Stimulated activated CD8-positive, alpha-beta memory T cell treated with anti-CD3 and anti-CD28 coated beads, Interleukin-4, amount 100 ng/mL, for 24 hours (primary cell): ENCODE data around the gene TDRD9.
"Not testable (repeated sequence)": the region's sequence is repeated elsewhere in the genome, so short reads cannot be mapped to it uniquely, and the experiment has no call there.

Experiments
- DNase-seq: peaks from one replicate; pipeline ENCODE4 v3.0.0-alpha.2; 2020; ENCODE audit warnings: low read depth

Gene TDRD9

DNA sequence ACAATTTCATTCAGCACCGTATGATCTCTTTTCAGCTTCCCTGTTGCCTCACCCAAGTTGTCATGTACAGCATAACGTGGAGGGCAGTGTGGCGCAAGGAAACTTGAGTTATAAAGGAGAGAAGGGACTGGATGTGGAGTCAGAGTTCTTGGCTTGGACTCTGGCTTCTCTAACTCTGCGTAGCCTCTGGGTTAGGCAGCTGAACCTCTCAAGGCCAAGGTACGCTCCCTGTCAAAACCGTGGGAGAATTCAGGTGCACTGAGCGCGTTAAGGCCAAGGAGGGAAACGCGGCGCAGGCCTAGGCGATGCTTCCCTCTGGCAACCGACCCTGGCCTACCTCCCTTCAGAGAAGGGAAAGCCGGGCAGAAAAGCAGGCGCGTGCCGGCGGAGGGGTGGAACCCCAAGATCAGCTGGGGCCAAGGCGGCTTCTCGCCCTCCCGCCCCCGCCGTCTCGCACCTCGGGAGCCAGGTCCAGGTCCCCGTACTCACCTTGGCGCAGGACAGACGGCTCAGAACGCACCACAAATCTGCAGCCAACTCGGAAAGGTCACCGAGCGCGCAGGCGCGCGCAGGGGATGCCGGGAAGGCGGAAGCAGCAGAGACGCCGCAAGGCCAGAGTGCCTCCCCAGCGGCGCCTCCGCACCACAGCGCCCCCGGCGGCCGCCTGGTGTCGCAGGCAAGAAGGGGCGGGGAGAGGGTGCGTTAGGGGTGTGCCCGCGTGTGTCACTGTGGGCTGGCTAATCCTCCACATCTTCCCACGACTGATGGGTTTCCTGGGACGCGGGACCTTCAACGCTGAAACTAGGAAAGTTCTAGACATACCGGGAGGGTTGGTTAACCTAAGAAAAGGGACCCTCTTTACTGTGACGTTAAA lies 7.0 kb upstream of the TDRD9 start:
- DNase-seq, result peak; percentile 94

DNA sequence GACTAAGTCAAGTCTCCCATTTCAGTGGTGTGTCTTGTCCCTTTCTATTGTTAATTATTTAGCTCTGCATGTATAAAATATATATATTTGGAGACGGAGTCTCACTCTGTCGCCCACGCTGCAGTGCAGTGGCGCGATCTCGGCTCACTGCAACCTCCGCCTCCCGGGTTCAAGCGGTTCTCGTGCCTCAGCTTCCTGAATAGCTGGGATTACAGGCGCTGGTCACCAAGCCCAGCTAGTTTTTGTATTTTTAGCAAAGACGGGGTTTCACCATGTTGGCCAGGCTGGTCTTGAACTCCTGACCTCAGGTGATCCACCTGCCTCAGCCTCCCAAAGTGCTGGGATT lies 6.4 kb upstream of the TDRD9 start:
- not testable (repeated sequence) for DNase-seq

DNA sequence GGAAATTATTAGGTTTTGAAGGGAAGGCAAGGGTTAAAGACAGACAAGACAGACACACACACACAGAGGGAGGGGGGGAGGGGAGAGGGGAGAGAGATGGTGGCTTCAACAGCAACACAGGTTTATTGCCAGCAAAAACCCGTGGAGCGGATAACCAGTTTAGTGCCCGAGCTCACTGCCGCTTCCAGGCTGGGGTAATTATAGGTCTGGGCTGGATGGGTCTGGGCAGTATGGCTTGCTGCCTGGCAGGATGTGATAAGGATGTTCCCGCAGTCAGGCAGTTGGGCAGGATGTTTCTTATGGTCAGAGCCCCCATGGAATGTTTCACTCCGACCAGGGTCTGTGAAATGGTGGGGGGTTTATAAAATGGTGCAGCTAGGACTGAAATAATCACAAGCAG lies 4.4 kb upstream of the TDRD9 start:
- no peak for DNase-seq

DNA sequence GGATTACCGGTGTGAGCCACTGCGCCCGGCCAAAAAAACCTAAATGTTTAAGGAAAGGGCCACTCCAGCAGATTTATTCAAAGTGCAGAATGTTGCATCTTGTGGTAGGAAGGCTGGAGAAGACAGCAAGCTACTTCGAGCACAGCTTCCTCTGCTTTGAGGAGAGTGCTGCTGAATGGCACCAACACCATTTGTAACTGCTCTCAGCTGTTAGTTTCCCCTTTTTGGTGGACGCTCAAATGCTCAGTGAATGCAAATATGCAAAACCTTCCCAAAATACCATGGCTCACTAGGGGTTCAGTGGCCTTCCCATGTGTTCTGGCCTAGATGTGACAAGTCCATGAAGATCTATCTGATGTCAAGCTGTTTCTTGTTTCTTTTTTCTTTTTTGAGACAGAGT lies 2.9 kb upstream of the TDRD9 start:
- no peak for DNase-seq

DNA sequence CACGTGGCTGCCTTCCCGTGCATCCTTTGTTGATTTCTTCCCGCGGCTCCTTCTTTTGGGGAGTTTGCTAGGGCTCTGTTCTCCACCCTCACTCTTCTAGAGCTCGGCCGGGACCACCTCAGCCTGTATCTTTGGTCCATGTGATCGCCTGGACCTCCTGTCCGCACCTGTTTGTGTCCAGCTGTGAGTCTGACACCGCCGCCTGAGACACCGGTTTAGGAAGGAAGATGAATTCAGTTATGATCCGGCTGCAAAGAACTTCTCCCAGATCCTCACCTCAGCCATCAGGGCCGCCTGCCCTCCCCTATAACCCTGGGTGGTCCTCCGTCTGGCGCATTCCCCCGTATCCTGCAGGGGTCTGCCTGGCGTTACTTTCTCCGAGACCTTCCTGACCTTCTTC lies 690 bp upstream of the TDRD9 start:
- no peak for DNase-seq

DNA sequence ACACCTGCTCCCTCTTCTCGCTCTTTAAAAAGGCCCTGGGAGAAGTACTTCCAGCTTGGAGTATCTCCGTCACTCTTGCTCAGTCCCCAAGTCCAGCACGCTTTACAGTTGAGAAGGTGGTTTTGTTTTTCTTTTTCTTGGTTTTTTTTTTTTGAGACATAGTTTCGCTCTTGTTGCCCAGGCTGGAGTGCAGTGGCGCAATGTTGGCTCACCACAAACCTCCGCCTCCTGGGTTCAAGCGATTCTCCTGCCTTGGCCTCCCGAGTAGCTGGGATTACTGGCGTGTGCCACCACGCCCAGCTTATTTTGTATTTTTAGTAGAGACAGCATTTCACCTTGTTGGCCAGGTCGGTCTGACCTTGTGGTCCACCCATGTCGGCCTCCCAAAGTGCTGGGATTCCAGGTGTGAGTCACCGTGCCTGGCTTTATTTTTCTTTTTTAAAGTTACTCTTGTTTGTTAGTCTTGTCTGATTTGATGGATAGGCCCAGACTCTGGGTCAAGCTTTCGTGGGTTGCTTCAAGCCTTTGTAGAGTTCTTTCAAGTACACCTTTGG lies 1.9 kb downstream of the TDRD9 start:
- no peak for DNase-seq

DNA sequence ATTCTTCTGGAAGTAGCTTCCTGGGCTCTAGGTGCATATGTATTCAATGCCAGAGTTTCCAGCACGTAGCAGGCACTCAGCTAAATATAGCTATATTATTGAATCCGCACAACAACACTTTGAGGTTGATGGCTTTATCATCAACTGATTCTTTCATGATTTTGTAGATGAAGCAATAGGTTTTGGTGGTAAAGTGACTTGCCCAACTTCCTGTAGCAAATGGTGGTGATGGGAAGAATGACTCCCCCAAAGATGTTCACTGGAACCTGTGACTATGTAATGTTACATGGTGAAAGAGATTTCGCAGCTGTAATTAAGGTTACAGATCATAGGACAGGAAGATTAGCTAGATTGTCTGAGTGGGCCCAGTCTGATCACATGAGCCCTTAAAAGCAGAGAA lies 3.2 kb downstream of the TDRD9 start:
- no peak for DNase-seq

DNA sequence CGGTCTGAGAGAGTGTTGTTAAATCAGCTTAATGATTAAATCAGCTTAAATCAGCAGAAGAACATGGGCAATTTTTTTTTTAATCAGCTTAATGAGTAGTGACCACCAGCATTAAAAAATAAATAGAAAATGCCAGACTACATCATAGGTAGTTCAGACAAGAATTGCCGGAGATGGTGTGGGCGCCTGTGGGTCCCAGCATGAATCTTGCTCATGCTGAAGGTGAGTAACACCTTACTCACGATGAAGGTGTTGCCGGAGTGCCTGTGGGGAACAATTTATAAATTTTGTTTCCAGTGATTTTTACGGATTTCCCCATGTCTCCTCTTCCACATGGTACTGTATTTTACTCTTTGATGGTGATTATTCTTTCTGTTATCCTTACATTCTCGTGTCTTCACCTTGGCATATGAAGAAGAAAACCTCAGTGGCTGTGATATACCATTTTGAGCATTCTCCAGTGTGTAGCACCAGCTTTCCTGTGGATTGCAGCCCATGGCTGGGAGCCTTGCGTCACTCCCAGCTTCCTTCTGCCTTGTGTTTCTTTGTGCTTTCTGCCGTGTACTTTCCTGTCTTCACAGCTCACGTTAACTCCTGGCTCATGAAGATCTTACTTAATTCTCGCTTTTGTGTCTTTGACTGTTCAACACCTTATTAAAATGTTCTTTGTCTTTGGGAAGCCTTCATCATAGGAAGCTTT lies 4.7 kb downstream of the TDRD9 start:
- DNase-seq, result no peak

DNA sequence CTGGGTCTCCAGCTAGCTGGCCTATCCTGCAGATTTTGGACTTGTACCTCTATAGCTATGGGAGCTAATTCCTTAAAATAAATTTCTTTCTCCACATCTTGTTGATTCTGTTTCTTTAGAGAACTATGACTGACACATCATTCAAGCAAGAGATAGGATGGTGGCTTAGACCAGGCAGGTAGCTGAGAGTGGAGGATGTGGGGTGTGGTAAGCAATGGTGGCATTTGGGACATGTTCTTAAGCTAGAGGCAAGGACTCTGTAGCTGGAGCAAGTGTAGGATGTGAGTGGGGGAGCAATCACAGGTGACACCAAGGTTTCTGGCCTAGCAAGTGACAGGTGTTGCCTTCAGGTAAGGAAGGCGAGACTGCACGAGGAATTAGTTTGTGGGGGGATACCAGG lies 6.8 kb downstream of the TDRD9 start:
- DNase-seq, result no peak

DNA sequence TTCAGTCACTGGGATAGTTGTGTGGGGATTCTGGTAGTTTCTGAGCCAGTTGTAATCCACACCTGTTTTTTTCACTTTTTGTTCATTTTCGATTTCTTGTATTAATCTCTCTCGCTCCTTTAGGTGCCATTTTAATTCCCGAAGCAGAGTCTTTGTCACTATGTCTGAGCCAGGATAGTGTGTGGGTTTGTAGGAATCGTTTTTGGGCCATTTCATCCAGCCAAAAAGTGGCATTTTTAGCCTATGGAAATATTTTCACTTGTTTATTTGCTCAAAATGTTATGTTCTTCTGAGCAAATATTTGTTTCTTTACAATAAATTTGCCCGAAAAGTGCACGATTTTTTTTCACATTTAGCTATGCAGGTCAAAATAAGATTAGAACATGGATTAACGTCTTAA lies 13.2 kb downstream of the TDRD9 start:
- DNase-seq, result no peak

DNA sequence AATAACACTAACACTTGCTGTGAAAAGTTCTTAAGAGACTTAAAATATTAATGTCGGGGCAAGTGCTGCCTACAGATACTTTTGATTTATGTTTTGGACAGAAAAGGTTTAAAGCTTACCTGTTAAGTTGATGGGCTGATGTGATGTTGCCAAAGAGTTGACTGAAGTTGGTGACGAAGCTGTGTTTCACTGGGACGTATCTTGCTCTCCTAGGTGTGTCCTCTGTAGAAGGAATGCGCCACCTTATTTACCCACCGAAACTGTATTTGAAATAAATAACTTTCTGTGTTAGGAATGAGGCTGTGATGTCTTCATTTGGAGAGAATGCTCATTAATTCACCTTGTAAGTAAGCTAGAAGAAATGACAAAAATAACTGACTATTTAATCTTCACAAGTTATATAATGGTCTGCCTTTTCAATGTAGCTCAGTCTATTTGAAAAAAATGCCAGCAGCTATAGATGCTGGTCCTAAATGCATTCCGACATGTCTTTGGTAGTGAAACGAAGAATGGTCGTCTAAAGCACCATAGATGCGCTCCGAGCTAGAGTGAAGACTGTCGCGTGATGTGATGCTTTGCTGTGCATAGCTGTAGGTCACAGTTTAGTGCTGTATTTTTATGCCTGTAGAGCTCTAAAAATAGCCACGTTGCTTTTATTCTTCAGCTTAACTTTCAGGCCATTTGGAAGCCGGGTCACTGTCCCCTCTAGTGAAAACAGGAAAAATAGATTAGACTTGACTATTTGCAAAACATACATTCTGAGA lies 13.9 kb downstream of the TDRD9 start, which contains the start of gene RD3L:
RD3L (minus strand) TSS at position 557 of the 764 bp plus-strand sequence. CDS start 834 bp downstream, outside the sequence.
- no peak for DNase-seq

DNA sequence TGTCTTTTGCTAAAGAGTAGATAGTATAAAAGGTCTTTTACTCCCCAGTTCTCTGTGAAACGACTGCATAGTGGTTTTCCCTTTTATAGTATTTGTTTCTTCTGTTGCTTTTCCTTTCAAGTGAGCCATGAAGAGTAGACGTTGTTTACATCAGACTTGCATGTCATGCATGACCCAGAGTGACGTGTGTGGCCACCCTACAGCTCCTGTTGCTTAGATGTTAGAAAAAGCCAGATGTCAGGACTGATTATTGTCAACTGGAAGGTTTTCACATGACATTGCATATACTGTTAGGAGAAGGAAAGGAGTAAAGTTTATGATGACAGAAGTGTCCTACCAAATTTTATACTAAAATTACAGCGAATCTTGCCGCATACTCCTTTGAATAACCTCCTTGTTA lies 15.4 kb downstream of the TDRD9 start:
- no peak for DNase-seq

DNA sequence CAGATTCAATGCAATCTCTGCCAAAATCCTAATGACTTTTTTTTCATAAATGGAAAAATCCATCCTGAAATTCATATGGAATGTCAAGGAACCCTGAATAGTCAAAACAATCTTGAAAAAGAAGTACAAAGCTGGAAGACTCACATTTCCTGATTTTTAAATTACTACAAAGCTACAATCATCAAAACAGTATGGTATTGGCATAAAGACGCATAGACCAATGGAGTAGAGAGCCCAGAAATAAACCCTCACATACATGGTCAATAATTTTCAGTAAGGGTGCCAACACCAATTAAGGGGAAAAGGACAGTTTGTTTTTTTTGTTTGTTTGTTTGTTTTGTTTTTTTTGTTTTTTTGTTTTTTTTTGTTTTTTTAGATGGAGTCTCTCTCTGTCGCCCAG lies 18.7 kb downstream of the TDRD9 start:
- DNase-seq, result no peak

DNA sequence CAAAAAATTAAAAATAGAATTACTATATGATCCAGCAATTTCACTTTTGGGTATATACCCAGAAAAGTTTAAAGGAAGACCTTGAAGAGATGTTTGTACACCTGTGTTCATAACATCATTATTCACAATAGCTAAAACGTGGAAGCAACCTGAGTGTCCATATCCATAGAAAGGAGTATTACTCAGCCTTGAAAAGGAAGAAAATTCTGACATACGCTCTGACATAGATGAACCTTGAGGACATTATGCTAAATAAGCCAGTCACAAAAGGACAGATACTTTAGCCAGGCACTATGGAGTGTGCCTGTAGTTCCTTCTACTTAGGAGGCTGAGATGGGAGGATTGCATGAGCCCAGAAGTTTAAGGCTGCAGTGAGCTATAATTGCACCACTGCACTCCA lies 20.2 kb downstream of the TDRD9 start:
- no peak for DNase-seq

DNA sequence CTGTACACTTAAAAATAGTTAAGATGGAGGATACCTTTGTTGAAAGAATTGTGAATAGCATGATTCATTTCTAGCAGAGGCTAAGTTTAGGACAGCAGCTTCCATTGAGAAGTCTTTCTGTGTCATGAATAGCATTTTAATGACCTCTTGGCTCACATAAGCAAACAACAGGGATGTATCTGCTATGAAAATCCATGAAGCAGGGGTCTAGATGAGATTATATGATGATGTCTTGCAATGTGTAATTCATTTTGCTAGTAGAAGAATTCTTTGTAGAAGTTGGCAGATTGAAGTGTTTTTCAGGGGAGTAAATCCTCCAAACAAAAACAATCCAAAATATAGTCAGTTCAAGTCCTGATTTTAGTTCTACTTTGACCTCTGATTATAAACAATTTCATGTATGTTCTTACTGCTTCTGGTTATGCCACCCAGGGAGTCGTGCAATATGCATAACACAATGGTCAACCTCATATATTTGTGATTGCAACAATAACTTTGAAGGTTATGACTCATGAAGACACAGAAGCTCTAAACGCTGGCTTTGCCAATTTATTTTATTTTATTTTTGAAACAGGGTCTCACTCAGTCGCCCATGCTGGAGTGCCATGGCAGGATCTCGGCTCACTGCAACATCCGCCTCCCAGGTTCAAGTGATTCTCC lies 21.0 kb downstream of the TDRD9 start:
- DNase-seq, result no peak

DNA sequence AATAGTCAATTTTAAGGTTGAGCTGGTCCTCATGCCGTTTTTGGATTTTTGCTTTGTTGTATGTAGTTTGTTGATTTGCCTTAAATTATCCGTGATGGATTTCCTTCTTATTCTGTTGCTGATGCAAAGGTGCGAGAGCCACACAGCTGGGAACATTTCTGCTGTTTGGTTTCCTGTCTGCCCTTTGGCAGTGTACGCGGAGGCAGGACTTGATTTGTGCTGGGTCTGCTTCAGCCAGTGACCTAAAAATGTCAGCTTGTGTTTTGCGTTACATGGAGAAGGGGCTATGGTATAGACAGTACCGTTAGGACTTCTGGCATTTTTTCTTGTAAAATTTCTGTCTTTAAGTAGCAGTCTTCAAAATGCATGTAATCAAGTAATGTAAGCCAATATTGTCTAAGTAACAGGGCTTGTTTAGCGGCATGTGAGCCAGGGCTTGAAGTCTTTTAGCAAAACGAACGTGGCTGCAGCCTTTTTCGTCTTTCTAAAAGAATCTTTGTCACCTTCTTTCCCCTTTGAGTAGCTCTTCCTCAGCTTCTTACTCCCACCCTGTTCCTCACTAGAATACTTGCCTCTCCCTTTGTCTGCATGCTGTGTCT lies 32.3 kb downstream of the TDRD9 start:
- DNase-seq, result no peak

DNA sequence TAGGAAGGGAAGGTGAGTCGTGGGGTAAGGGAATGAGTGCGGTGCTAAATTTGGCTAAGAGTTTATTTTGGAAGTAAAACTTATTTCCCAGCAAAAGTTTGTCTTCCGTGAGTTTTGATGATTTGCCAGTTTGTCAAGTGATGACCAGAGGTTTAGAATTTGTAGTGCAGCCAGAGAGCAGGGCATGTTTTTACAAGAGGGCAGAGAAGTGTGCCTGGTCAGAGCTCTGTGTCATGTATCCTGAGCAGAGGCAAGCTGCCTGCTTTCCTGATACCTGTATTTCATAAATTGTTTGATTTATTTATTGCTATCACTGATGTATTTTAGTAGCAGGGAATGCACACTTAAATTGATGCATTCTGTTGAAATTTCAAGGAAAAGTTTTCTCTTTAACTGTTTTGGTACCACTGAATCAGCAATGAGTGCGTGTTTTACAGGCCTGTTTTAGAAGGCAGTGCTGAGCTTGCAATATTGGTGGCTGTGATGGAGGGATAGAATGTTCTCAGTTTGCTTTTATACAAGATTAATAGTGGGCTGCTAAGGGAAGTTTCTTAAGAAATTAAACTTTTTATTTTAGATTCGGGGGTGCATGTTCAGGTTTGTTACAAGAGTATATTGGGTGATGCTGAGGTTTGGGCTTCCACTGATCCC lies 33.8 kb downstream of the TDRD9 start:
- no peak for DNase-seq

DNA sequence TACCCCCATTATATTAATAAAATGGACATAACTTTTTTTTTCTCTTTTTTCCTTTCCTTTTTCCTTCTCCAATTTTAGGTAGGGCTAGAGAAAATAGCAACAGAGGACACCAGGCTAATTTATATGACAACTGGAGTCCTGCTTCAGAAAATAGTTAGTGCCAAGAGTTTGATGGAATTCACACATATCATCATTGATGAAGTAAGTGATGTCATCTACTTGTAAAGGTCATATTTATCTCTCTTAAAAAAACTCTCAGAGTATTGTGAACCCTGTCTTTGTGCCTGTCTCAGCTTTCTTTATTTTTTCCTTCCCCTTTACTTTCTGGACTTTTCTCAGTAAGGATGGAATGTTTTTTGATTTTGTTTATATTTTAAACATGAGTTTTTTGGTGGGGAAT lies 38.4 kb downstream of the TDRD9 start:
- no peak for DNase-seq

DNA sequence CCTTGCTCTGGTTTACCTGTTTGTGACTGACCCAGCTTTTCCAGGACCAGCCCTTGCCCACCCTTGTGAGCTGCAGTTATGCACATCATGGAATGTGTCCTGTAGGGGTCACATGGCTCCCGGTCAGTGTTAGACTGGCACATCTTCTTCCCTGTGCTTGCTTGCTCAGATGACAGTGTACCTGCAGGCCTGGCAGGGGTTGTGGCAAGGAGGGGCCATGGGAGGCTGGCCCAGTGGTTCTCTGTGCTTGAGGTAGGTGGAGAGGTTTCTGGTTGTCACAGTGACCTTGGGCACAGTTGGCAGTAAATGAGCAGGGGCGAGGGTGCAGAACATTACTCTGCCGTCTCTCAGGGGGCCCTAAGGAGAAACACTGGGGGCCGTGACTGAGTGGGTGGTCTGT lies 41.7 kb downstream of the TDRD9 start:
- no peak for DNase-seq

DNA sequence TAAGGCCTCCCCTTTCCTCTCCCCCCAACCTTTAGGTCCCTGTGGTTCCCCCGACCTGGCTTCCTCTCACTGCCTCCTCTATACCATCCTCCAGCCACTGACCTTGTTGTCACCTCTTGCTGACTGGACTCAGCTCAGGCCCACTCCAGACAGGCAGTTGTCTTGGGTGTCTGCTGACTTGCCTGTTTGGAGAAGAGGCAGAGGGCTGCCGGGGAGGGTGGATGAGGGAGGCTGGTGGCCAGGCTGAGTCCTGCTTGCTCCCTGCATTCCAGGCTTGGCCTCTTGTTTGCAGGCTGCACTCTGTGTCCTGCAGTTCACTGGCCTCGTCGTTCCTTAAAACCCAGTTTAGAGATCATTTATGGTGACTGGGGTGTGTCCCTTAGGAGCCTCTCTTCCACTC lies 45.1 kb downstream of the TDRD9 start:
- no peak for DNase-seq

DNA sequence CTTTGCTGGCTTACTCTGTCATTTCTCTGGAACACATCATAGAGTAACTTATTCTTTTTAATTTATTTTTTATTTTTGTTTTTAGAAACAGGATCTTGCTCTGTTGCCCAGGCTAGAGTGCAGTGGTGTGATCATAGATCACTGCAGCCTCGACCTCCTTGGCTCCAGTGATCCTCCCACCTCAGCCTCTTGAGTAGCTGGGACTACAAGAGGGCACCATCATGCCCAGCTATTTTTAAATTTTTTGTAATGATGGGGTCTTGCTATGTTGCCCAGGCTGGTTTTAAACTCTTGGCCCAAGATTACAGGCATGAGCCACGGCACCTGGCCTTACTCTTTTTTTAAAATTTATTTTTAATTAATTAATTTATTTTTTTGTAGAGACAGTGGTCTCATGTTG lies 46.3 kb downstream of the TDRD9 start:
- DNase-seq, result no peak
